ENCODE results near the gene RYR2.

RYR2 gene

GRCh38 chr1:237042892-237043576 is 1.1 kb downstream of the RYR2 start:
- Histone ChIP-seq H3K4me1 (no peaks in the 10 kb centered on the region), H3K4me3 (ENCODE audit: low read depth, low read length) (peak overlapping the region; percentile 41), H3K27me3 (peaks cover 61% of the 10 kb centered on the region), H3K9me3 (no peaks in the 10 kb centered on the region), H3K36me3 (no peaks in the 10 kb centered on the region)
- TF ChIP-seq, protein P1, sequence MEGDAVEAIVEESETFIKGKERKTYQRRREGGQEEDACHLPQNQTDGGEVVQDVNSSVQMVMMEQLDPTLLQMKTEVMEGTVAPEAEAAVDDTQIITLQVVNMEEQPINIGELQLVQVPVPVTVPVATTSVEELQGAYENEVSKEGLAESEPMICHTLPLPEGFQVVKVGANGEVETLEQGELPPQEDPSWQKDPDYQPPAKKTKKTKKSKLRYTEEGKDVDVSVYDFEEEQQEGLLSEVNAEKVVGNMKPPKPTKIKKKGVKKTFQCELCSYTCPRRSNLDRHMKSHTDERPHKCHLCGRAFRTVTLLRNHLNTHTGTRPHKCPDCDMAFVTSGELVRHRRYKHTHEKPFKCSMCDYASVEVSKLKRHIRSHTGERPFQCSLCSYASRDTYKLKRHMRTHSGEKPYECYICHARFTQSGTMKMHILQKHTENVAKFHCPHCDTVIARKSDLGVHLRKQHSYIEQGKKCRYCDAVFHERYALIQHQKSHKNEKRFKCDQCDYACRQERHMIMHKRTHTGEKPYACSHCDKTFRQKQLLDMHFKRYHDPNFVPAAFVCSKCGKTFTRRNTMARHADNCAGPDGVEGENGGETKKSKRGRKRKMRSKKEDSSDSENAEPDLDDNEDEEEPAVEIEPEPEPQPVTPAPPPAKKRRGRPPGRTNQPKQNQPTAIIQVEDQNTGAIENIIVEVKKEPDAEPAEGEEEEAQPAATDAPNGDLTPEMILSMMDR (IDR thresholded peaks at IDR 0.05; ENCODE audit: low read depth, low read length), result no peak
- DNase-seq, result peak; percentile 24

DNA sequence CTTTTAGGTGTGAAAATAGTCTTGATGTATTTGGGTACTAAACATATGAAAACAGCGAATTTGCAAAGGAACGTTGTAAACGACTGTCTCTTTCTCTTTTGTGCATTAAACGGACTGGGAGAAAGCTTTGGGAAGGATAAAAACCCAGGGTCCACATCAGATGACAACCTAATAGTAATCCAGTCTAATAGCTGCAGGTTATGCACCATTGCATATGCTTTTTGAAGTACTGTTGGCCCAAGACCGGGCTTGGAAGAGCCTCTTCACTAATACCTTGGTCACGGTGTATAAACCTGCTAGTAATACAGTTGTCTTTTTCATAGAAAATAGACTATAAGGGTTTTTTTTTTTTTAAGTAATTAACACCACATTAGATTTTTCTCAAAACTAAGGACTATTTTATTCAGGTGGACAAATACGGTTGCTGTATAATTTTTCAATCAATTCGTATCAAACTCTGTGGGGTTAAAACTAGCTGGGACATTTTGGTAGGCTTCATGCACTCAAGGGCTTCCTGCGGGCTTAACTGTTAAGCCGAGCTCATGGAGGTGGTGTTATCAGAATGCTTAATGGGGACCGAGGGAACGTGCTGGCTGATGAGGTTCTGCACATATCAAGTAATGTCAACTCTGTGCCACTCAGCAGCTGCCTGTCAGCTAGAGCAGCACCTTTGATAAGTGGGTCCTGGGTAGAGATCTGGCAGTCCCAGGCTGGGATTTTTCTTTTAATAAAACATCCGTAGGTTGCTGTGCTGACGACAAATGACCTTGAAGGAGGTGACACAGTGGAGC is 2.1 kb downstream of the RYR2 start:
- H3K27me3 ChIP-seq, result peaks cover 60% of the 10 kb centered on the region
- DNase-seq, result no peak
- TF ChIP-seq, protein P1 (IDR thresholded peaks at IDR 0.05; ENCODE audit: low read depth, low read length), result no peak
- no peaks in the 10 kb centered on the region for H3K9me3 ChIP-seq
- no peaks in the 10 kb centered on the region for H3K36me3 ChIP-seq
- no peak overlapping the region for H3K4me3 ChIP-seq (ENCODE audit: low read depth, low read length)
- H3K4me1 ChIP-seq, result no peaks in the 10 kb centered on the region

DNA sequence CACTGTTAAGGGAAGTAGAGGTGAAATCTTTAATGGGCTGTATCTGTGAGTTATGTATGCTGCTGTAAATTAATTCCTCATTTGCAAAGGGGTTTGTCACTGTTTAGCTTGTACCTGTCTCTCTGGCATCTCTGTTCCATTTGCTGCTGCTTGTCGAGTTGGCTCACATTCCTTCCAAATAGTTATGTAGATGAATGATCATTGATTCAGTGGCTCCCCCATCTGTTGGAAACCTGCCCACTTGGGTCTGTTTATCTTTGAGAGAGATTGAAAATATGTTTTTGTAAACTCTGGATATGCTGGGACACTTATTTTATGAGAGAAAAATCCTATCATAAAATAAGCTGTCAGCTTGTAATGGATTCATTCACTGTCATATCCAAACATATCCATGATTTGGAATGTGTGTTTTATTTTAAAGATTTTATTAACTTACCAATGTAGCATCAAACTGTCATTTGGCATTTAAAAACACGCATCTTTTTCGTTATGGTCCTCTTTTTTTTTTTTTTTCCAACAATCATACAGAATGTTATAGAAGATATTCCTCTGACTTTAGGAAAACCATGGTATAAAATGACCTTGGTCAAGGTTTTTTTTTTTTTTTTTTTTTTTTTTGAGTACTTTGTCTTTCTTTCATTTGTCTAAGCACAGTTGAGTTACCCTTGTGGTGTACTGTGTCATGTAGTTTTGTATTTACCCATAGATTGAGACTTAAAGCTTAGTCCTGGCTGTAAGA is 3.5 kb downstream of the RYR2 start:
- Histone ChIP-seq H3K36me3 (no peaks in the 10 kb centered on the region), H3K9me3 (no peaks in the 10 kb centered on the region), H3K4me3 (ENCODE audit: low read depth, low read length) (no peak overlapping the region), H3K27me3 (peaks cover 59% of the 10 kb centered on the region), H3K4me1 (no peaks in the 10 kb centered on the region)
- DNase-seq, result no peak
- TF ChIP-seq, protein P1 (IDR thresholded peaks at IDR 0.05; ENCODE audit: low read depth, low read length), result no peak

DNA sequence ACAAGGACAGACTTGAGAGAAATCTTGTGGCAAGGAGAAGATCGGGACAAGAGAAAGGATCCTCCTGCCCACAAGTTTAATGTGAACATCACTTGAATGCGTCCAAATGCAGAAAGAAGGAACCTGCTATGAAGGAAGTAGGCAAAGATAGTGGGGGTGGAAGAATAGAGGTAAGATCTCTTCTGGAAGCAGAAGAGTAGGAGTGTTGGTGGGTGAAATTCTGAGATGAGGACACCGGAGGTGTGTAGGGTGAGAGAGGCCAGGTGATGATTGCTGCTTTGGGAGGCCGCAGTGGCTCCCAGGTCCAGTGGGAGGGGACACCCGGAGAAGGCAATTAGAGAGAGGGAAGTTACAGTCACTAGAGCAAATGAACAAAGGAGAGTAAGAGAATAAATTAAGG is 6.8 kb downstream of the RYR2 start:
- no peak for DNase-seq
- no peak overlapping the region for H3K4me3 ChIP-seq (ENCODE audit: low read depth, low read length)
- TF ChIP-seq, protein P1 (IDR thresholded peaks at IDR 0.05; ENCODE audit: low read depth, low read length), result no peak
- H3K36me3 ChIP-seq, result no peaks in the 10 kb centered on the region
- H3K4me1 ChIP-seq, result no peaks in the 10 kb centered on the region
- peaks cover 35% of the 10 kb centered on the region for H3K27me3 ChIP-seq
- no peaks in the 10 kb centered on the region for H3K9me3 ChIP-seq

DNA sequence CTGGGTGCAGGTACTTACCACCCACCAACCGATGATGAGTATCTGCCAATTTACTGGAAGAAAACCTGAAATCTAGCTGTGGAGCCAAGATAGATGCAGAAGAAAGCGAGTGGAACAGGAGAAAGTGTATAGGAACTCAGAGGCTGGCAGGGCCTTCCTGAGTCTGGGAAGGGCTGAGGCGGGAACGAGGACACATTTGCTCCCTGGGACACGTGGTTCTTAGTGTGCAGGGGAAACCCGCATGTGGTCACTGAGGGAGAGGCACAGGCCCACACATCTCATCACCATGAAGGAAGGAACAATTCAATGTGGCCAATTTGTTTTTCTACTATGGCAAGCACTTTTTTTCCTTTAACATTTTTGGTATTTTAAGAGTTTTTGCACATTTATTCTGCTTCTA is 8.2 kb downstream of the RYR2 start:
- Histone ChIP-seq H3K27me3 (peaks cover 27% of the 10 kb centered on the region), H3K4me3 (ENCODE audit: low read depth, low read length) (no peak overlapping the region), H3K4me1 (no peaks in the 10 kb centered on the region), H3K36me3 (no peaks in the 10 kb centered on the region), H3K9me3 (no peaks in the 10 kb centered on the region)
- TF ChIP-seq, protein P1 (IDR thresholded peaks at IDR 0.05; ENCODE audit: low read depth, low read length), result no peak
- no peak for DNase-seq

Data from BE2C (cell line).